Keratinocyte (primary cell): ENCODE data around the gene DDX49. TPM values are rescaled to one million over a fixed set of nuclear protein-coding genes. Genes with fewer than 3 reads are reported as not detected.

ENCODE experiments used
- DNase-seq: peaks from one replicate; pipeline ENCODE4 v3.0.0-alpha.2; 2011; ENCODE audit warnings: low read depth, missing footprints, low spot score
- FAIRE-seq: peaks from 2 replicates; lab custom pipeline; 2011; peaks lifted over from hg19 to GRCh38; lab: Jason Lieb, UNC
- H2AFZ ChIP-seq: 2 replicates; pipeline ENCODE4 v1.6.0; 2012; ENCODE audit warnings: low read length, control low read depth, inconsistent platforms; ENCODE audit not compliant: control insufficient read depth
- H3K27ac ChIP-seq: 2 replicates; pipeline ENCODE4 v1.5.1; 2011; ENCODE audit warnings: low read length; ENCODE audit not compliant: control insufficient read depth, insufficient read depth
- H3K27me3 ChIP-seq: 3 replicates; pipeline ENCODE4 v1.6.0; 2011; ENCODE audit warnings: low read length; ENCODE audit not compliant: control insufficient read depth, insufficient read depth; ENCODE audit errors: extremely low read depth
- H3K36me3 ChIP-seq, 2 experiments: 2 replicates in 1 of 2; 3 replicates in 1 of 2; pipeline ENCODE4 v1.5.1; 2011; ENCODE audit warnings: low read length in 2 of 2, mild to moderate bottlenecking in 1 of 2; ENCODE audit not compliant: control insufficient read depth in 2 of 2, insufficient read depth in 2 of 2; ENCODE audit errors: extremely low read depth in 1 of 2
- H3K4me1 ChIP-seq: 3 replicates; pipeline ENCODE4 v1.5.1; 2011; ENCODE audit warnings: low read length; ENCODE audit not compliant: control insufficient read depth, insufficient read depth; ENCODE audit errors: extremely low read depth
- H3K4me2 ChIP-seq: 3 replicates; pipeline ENCODE4 v1.6.0; 2011; ENCODE audit warnings: low read depth, low read length; ENCODE audit not compliant: control insufficient read depth, insufficient read depth; ENCODE audit errors: extremely low read depth
- H3K4me3 ChIP-seq, 3 experiments: fragments of 200-600 bp in 1 of 3; sonication (generic) in 1 of 3; 2 replicates in 2 of 3; 3 replicates in 1 of 3; pipeline ENCODE4 v1.5.1; 2011 to 2016; ENCODE audit warnings: low read length in 3 of 3, mild to moderate bottlenecking in 3 of 3, control low read depth in 2 of 3, inconsistent platforms in 1 of 3, low read depth in 1 of 3, mixed read lengths in 1 of 3, mixed run types in 1 of 3, moderate library complexity in 1 of 3; ENCODE audit not compliant: control insufficient read depth in 2 of 3, insufficient read depth in 2 of 3; ENCODE audit errors: extremely low read depth in 1 of 3
- H3K79me2 ChIP-seq: 2 replicates; pipeline ENCODE4 v1.6.0; 2012; ENCODE audit warnings: low read length; ENCODE audit not compliant: control insufficient read depth, insufficient read depth
- H3K9ac ChIP-seq: 3 replicates; pipeline ENCODE4 v1.6.0; 2011; ENCODE audit warnings: low read length; ENCODE audit not compliant: control insufficient read depth, insufficient read depth; ENCODE audit errors: extremely low read depth
- H3K9me1 ChIP-seq: 3 replicates; pipeline ENCODE4 v1.6.0; 2011; ENCODE audit warnings: low read length; ENCODE audit not compliant: control insufficient read depth, insufficient read depth; ENCODE audit errors: extremely low read depth
- H3K9me3 ChIP-seq: 2 replicates; pipeline ENCODE4 v1.5.1; 2012; ENCODE audit warnings: low read depth, low read length; ENCODE audit not compliant: control insufficient read depth
- H4K20me1 ChIP-seq: 3 replicates; pipeline ENCODE4 v1.6.0; 2011; ENCODE audit warnings: low read length; ENCODE audit not compliant: control insufficient read depth, insufficient read depth; ENCODE audit errors: extremely low read depth
- EZH2 ChIP-seq: IDR thresholded peaks from one replicate; pipeline ENCODE4 v1.6.1; 2012; ENCODE audit warnings: inconsistent platforms, mild to moderate bottlenecking, low read length, moderate library complexity
- dilution Hi-C: fragments of 300-500 bp; cut with MboI; formaldehyde crosslinking; loops from one replicate; pipeline ENCODE4 v1.7.0; 2020; ENCODE audit warnings: low sequenced_read_pairs; ENCODE audit not compliant: extremely low pct_ligation_motif_present
- polyA plus RNA-seq, 5 experiments: library from polyadenylated mRNA; depleted of rRNA in 3 of 5; stranded (reverse) in 3 of 5; stranded (forward) in 1 of 5; unstranded in 1 of 5; fragments of >200 nt; gene quantifications; 1 replicate in 1 of 5; 2 replicates in 3 of 5; 3 replicates in 1 of 5; pipeline versions ENCODE4 v1.2.1 to v1.2.3, GENCODE V29; 2011 to 2012; ENCODE audit warnings: missing spikeins in 2 of 5, low read depth in 1 of 5, low replicate concordance in 1 of 5
- TF ChIP-seq, protein P1 (sequence below), 3 experiments: IDR thresholded peaks in 1 of 3; conservative IDR thresholded peaks in 1 of 3; optimal IDR thresholded peaks in 1 of 3; 2 replicates in 2 of 3; 3 replicates in 1 of 3; pipeline versions ENCODE3 to v1.5.1; 2011; ENCODE audit warnings: low read length in 3 of 3, mild to moderate bottlenecking in 3 of 3, moderate library complexity in 2 of 3, control low read depth in 1 of 3, inconsistent platforms in 1 of 3; ENCODE audit not compliant: insufficient read depth in 2 of 3; ENCODE audit errors: extremely low read depth in 1 of 3

Gene DDX49
- polyA plus RNA-seq, 1 donor (not counting 4 experiments of a cell fraction or from before 2014, with no cell fraction given), result 39.2 TPM

GRCh38 chr19:18894254-18895037, 25.1 kb upstream of the DDX49 start:
- DNase-seq (no peak), FAIRE-seq (no peak)
- no peaks in the 10 kb centered on the region for H3K79me2 ChIP-seq
- no peaks in the 10 kb centered on the region for H3K9me1 ChIP-seq
- TF ChIP-seq EZH2, result no peak
- TF ChIP-seq, protein P1, sequence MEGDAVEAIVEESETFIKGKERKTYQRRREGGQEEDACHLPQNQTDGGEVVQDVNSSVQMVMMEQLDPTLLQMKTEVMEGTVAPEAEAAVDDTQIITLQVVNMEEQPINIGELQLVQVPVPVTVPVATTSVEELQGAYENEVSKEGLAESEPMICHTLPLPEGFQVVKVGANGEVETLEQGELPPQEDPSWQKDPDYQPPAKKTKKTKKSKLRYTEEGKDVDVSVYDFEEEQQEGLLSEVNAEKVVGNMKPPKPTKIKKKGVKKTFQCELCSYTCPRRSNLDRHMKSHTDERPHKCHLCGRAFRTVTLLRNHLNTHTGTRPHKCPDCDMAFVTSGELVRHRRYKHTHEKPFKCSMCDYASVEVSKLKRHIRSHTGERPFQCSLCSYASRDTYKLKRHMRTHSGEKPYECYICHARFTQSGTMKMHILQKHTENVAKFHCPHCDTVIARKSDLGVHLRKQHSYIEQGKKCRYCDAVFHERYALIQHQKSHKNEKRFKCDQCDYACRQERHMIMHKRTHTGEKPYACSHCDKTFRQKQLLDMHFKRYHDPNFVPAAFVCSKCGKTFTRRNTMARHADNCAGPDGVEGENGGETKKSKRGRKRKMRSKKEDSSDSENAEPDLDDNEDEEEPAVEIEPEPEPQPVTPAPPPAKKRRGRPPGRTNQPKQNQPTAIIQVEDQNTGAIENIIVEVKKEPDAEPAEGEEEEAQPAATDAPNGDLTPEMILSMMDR (optimal IDR thresholded peaks at IDR 0.05 in 1 of 3, IDR thresholded peaks at IDR 0.05 in 1 of 3, conservative IDR thresholded peaks at IDR 0.05 in 1 of 3; ENCODE audit: extremely low read depth in 1 of 3, insufficient read depth in 2 of 3, low read length in 3 of 3), result no peak
- H2AFZ ChIP-seq, result no peak overlapping the region
- dilution Hi-C loops, result no loop called here
- H4K20me1 ChIP-seq, result no peaks in the 10 kb centered on the region
- no peak overlapping the region for H3K4me3 ChIP-seq
- peaks cover 0 to 2% of the 10 kb centered on the region in 2 experiments for H3K36me3 ChIP-seq
- no peak overlapping the region for H3K27ac ChIP-seq
- H3K27me3 ChIP-seq, result peaks cover 35% of the 10 kb centered on the region
- H3K4me1 ChIP-seq, result no peaks in the 10 kb centered on the region
- no peaks in the 10 kb centered on the region for H3K9me3 ChIP-seq
- no peak overlapping the region for H3K9ac ChIP-seq
- peak overlapping the region; percentile 67 for H3K4me2 ChIP-seq

DNA sequence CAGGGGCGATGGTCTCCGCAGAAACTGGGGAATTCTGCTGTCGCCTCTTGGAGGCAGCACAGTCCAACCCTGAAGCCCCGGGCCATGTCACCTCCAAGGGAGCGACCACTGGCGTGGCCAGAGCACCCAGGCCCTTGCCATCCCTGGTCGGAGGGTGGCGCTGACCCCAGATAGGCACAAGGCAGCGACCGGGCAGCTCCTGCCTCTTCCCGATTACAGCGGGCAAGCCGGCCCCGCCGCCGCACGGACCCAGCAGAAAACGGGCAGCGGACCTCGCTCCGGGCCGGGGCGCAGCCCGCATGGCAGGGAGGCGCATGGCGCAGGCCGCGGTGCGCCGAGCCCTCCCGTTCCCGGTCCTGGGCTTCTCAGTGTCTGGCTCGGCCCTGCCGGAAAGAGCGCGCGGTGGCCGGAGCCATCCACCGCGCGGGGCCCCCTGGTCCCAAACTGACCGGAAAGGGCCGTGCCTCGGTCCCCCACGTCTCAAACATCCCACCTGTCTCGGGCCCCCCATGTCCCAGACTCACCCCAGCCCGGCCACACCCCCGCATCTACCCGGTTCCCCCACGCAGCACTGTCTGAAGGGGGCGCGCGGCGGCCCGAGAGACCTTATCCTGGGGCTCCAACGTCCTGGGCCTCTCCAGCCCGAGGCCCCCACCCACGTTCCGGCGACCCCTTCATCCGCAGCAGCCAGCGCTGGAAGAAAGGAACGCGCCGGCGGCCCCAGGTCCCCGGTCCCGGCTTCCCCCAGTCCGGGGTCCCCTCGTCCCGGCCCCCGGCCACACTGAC, 24.3 kb upstream of the DDX49 start:
- Histone ChIP-seq H3K79me2 (no peaks in the 10 kb centered on the region), H3K9me1 (no peaks in the 10 kb centered on the region), H3K4me2 (peak overlapping the region; percentile 67), H3K36me3 (peaks cover 0 to 3% of the 10 kb centered on the region in 2 experiments), H3K9me3 (no peaks in the 10 kb centered on the region), H3K9ac (no peak overlapping the region), H3K4me1 (no peaks in the 10 kb centered on the region), H3K27ac (no peak overlapping the region), H4K20me1 (no peaks in the 10 kb centered on the region), H2AFZ (no peak overlapping the region), H3K27me3 (peaks cover 35% of the 10 kb centered on the region), H3K4me3 (peak overlapping the region in 1 of 3 experiments; percentile 18)
- no peak for FAIRE-seq
- TF ChIP-seq EZH2, result peak; percentile 97
- TF ChIP-seq, protein P1 (optimal IDR thresholded peaks at IDR 0.05 in 1 of 3, IDR thresholded peaks at IDR 0.05 in 1 of 3, conservative IDR thresholded peaks at IDR 0.05 in 1 of 3; ENCODE audit: extremely low read depth in 1 of 3, insufficient read depth in 2 of 3, low read length in 3 of 3), result peak in 1 of 3 experiments; percentile 51
- no peak for DNase-seq
- dilution Hi-C loops, result no loop called here
